H9 (cell line): ENCODE measurements around the gene CAPN3. TPM values are rescaled to one million over a fixed set of nuclear protein-coding genes. Genes with fewer than 3 reads are reported as not detected.

Source experiments
- DNase-seq: peaks from one replicate; pipeline ENCODE4 v3.0.0-alpha.2; 2017
- H2AFZ ChIP-seq: one replicate; pipeline ENCODE4 v1.6.1; 2013; ENCODE audit warnings: mild to moderate bottlenecking, low read length, control low read depth, moderate library complexity
- H2AK5ac ChIP-seq: 2 replicates; pipeline ENCODE4 v1.6.1; 2013; ENCODE audit warnings: low read length, control low read depth, mixed read lengths; ENCODE audit not compliant: insufficient read length
- H2BK120ac ChIP-seq: one replicate; pipeline ENCODE4 v1.6.1; 2013; ENCODE audit warnings: low read depth, mild to moderate bottlenecking, low read length, control low read depth, inconsistent platforms; ENCODE audit not compliant: poor library complexity, severe bottlenecking
- H2BK12ac ChIP-seq: 2 replicates; pipeline ENCODE4 v1.6.1; 2013; ENCODE audit warnings: low read length, control low read depth, mixed read lengths, low read depth; ENCODE audit not compliant: insufficient read length
- H2BK15ac ChIP-seq: 2 replicates; pipeline ENCODE4 v1.6.1; 2013; ENCODE audit warnings: low read depth, low read length, control low read depth
- H2BK20ac ChIP-seq: one replicate; pipeline ENCODE4 v1.6.1; 2013; ENCODE audit warnings: low read depth, mild to moderate bottlenecking, low read length, control low read depth, inconsistent platforms; ENCODE audit not compliant: poor library complexity, severe bottlenecking
- H2BK5ac ChIP-seq: 2 replicates; pipeline ENCODE4 v1.6.1; 2013; ENCODE audit warnings: low read length, control low read depth, mixed read lengths; ENCODE audit not compliant: insufficient read length
- H3K14ac ChIP-seq: 2 replicates; pipeline ENCODE4 v1.6.1; 2013; ENCODE audit warnings: low read length, control low read depth; ENCODE audit not compliant: insufficient read depth
- H3K18ac ChIP-seq: 2 replicates; pipeline ENCODE4 v1.6.1; 2013; ENCODE audit warnings: low read depth, mild to moderate bottlenecking, mixed read lengths, low read length, control low read depth; ENCODE audit not compliant: insufficient read length
- H3K23ac ChIP-seq: 2 replicates; pipeline ENCODE4 v1.6.1; 2013; ENCODE audit warnings: low read length, control low read depth, mixed read lengths, low read depth; ENCODE audit not compliant: insufficient read length
- H3K23me2 ChIP-seq: 2 replicates; pipeline ENCODE4 v1.6.1; 2013; ENCODE audit warnings: low read depth, mild to moderate bottlenecking, mixed read lengths, low read length, control low read depth; ENCODE audit not compliant: insufficient read length, poor library complexity, severe bottlenecking
- H3K27ac ChIP-seq: 2 replicates; pipeline ENCODE4 v1.5.1; 2013; ENCODE audit warnings: low read length, control low read depth, mixed read lengths, low read depth; ENCODE audit not compliant: insufficient read length
- H3K27me3 ChIP-seq: 2 replicates; pipeline ENCODE4 v1.6.1; 2013; ENCODE audit warnings: low read length, control low read depth, inconsistent platforms; ENCODE audit not compliant: insufficient read depth
- H3K4ac ChIP-seq: 2 replicates; pipeline ENCODE4 v1.6.1; 2013; ENCODE audit warnings: low read depth, mild to moderate bottlenecking, control low read depth, inconsistent platforms, low read length, moderate library complexity
- H3K4me1 ChIP-seq: 2 replicates; pipeline ENCODE4 v1.6.1; 2013; ENCODE audit warnings: low read length, control low read depth, inconsistent platforms; ENCODE audit not compliant: insufficient read depth
- H3K4me2 ChIP-seq: 2 replicates; pipeline ENCODE4 v1.6.1; 2013; ENCODE audit warnings: low read length, control low read depth, mixed read lengths; ENCODE audit not compliant: insufficient read length, insufficient read depth
- H3K56ac ChIP-seq: 2 replicates; pipeline ENCODE4 v1.6.1; 2013; ENCODE audit warnings: low read depth, mild to moderate bottlenecking, mixed read lengths, low read length, control low read depth; ENCODE audit not compliant: insufficient read length
- H3K79me1 ChIP-seq: 2 replicates; pipeline ENCODE4 v1.6.1; 2013; ENCODE audit warnings: low read depth, mild to moderate bottlenecking, moderate library complexity, low read length, control low read depth, inconsistent platforms; ENCODE audit not compliant: insufficient read depth, poor library complexity, severe bottlenecking
- H3K79me2 ChIP-seq: 2 replicates; pipeline ENCODE4 v1.6.1; 2013; ENCODE audit warnings: low read length, control low read depth, inconsistent platforms; ENCODE audit not compliant: insufficient read depth
- H3K9ac ChIP-seq: 2 replicates; pipeline ENCODE4 v1.6.1; 2013; ENCODE audit warnings: low read length, control low read depth, mixed read lengths; ENCODE audit not compliant: insufficient read length; ENCODE audit errors: extremely low read depth
- H3K9me3 ChIP-seq: one replicate; pipeline ENCODE4 v1.6.1; 2013; ENCODE audit warnings: low read depth, low read length, inconsistent platforms; ENCODE audit not compliant: control insufficient read depth
- H3T11ph ChIP-seq: one replicate; pipeline ENCODE4 v1.6.1; 2013; ENCODE audit warnings: mild to moderate bottlenecking, low read length, control low read depth, inconsistent platforms
- H4K20me1 ChIP-seq: one replicate; pipeline ENCODE4 v1.6.1; 2013; ENCODE audit not compliant: control insufficient read depth, insufficient read length, insufficient read depth
- H4K5ac ChIP-seq: 2 replicates; pipeline ENCODE4 v1.6.1; 2013; ENCODE audit warnings: low read depth, mild to moderate bottlenecking, mixed read lengths, low read length, control low read depth; ENCODE audit not compliant: insufficient read length
- H4K8ac ChIP-seq: replicated peaks from 2 replicates; pipeline ENCODE4 v1.6.1; 2013; ENCODE audit warnings: low read length, control low read depth, mixed read lengths, low read depth; ENCODE audit not compliant: insufficient read length
- H4K91ac ChIP-seq: 2 replicates; pipeline ENCODE4 v1.6.1; 2013; ENCODE audit warnings: low read depth, mild to moderate bottlenecking, moderate library complexity, mixed read lengths, low read length, control low read depth; ENCODE audit not compliant: insufficient read length
- H3K27ac Mint-ChIP-seq, 3 experiments: 2 replicates in 2 of 3; 3 replicates in 1 of 3; pipeline ENCODE4 v1.8.0; 2020 to 2021; ENCODE audit warnings: mixed read lengths in 3 of 3, mild to moderate bottlenecking in 1 of 3, moderate library complexity in 1 of 3
- H3K27me3 Mint-ChIP-seq: 2 replicates; pipeline ENCODE4 v1.8.0; 2021; ENCODE audit warnings: low read depth, mild to moderate bottlenecking, moderate library complexity, mixed read lengths
- H3K36me3 Mint-ChIP-seq, 3 experiments: 2 replicates in 2 of 3; 3 replicates in 1 of 3; pipeline ENCODE4 v1.8.0; 2020 to 2021; ENCODE audit warnings: low read depth in 3 of 3, mixed read lengths in 3 of 3; ENCODE audit not compliant: insufficient read depth in 1 of 3
- H3K4me1 Mint-ChIP-seq, 2 experiments: 2 replicates each; pipeline ENCODE4 v1.8.0; 2020; ENCODE audit warnings: mixed read lengths in 2 of 2
- H3K4me3 Mint-ChIP-seq, 2 experiments: 2 replicates in 1 of 2; 3 replicates in 1 of 2; pipeline ENCODE4 v1.8.0; 2020 to 2021; ENCODE audit warnings: mild to moderate bottlenecking in 2 of 2, mixed read lengths in 2 of 2, moderate library complexity in 1 of 2
- H3K9me3 Mint-ChIP-seq, 2 experiments: 2 replicates in 1 of 2; 3 replicates in 1 of 2; pipeline ENCODE4 v1.8.0; 2020; ENCODE audit warnings: mild to moderate bottlenecking in 2 of 2, mixed read lengths in 2 of 2, moderate library complexity in 1 of 2
- WGBS: extraction: QIAGEN DNeasy Blood & Tissue Kit; methylation state at CpG from one replicate; pipeline ENCODE4 v1.1.7; 2013; ENCODE audit warnings: missing lambda C conversion rate, low lambda C conversion rate, mixed read lengths; ENCODE audit not compliant: insufficient read length; ENCODE audit errors: extremely low coverage; 5-methylcytosine and 5-hydroxymethylcytosine counted together
- total RNA-seq: library from RNA; stranded (reverse); gene quantifications from 2 replicates; pipeline ENCODE4 v1.2.1, GENCODE V29; 2021
- TF ChIP-seq, protein P1 (sequence below): fragments of 200-600 bp; sonication (generic); conservative IDR thresholded peaks from 3 replicates; pipeline ENCODE4 v1.8.0; 2021; ENCODE audit warnings: antibody characterized with exemption, mild to moderate bottlenecking

The CAPN3 gene
- total RNA-seq, 1 experiment from 2014 or later: 0.31 TPM

GRCh38 chr15:42411884-42412283 is 52.6 kb downstream of the CAPN3 start:
- WGBS: no CpG with 5 or more reads among the region's 7 CpGs

More at GRCh38 chr15:42411884-42412283, 52.6 kb downstream of the CAPN3 start:
- no peak overlapping the region for H4K8ac ChIP-seq
- peak overlapping the region in 1 of 3 experiments; percentile 75; a peak in 1 of 7 replicates for H3K27ac Mint-ChIP-seq
- H3K79me2 ChIP-seq: no peaks in the 10 kb centered on the region
- no peaks in the 10 kb centered on the region for H3K9me3 ChIP-seq
- no peaks in the 10 kb centered on the region for H3K27me3 ChIP-seq
- H4K20me1 ChIP-seq: no peaks in the 10 kb centered on the region
- H3K18ac ChIP-seq: no peak overlapping the region
- no peak overlapping the region for H3T11ph ChIP-seq
- no peak overlapping the region for H2BK120ac ChIP-seq
- no peaks in the 10 kb centered on the region for H3K27me3 Mint-ChIP-seq
- H3K56ac ChIP-seq: no peak overlapping the region
- no peak overlapping the region for H2BK20ac ChIP-seq
- H2AFZ ChIP-seq: no peak overlapping the region
- H3K4me1 ChIP-seq: no peaks in the 10 kb centered on the region
- H3K14ac ChIP-seq: no peak overlapping the region
- H3K9me3 Mint-ChIP-seq: no peaks in the 10 kb centered on the region
- no peak overlapping the region for H3K23ac ChIP-seq
- H3K4me3 Mint-ChIP-seq: no peak overlapping the region
- H2BK15ac ChIP-seq: no peak overlapping the region
- no peak overlapping the region for H2BK5ac ChIP-seq
- H2AK5ac ChIP-seq: no peak overlapping the region
- no peak overlapping the region for H4K5ac ChIP-seq
- no peak overlapping the region for H3K27ac ChIP-seq
- no peak overlapping the region for H2BK12ac ChIP-seq
- no peak overlapping the region for H3K9ac ChIP-seq
- H3K79me1 ChIP-seq: no peaks in the 10 kb centered on the region
- H3K4me2 ChIP-seq: no peak overlapping the region
- no peaks in the 10 kb centered on the region for H3K23me2 ChIP-seq
- H3K4ac ChIP-seq: no peak overlapping the region
- no peak overlapping the region for H4K91ac ChIP-seq
- TF ChIP-seq, protein P1, sequence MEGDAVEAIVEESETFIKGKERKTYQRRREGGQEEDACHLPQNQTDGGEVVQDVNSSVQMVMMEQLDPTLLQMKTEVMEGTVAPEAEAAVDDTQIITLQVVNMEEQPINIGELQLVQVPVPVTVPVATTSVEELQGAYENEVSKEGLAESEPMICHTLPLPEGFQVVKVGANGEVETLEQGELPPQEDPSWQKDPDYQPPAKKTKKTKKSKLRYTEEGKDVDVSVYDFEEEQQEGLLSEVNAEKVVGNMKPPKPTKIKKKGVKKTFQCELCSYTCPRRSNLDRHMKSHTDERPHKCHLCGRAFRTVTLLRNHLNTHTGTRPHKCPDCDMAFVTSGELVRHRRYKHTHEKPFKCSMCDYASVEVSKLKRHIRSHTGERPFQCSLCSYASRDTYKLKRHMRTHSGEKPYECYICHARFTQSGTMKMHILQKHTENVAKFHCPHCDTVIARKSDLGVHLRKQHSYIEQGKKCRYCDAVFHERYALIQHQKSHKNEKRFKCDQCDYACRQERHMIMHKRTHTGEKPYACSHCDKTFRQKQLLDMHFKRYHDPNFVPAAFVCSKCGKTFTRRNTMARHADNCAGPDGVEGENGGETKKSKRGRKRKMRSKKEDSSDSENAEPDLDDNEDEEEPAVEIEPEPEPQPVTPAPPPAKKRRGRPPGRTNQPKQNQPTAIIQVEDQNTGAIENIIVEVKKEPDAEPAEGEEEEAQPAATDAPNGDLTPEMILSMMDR: no peak
- H3K36me3 Mint-ChIP-seq: peaks cover 3 to 23% (median 6%) of the 10 kb centered on the region in 3 experiments; a peak in 6 of 7 replicates
- DNase-seq: no peak
- no peaks in the 10 kb centered on the region for H3K4me1 Mint-ChIP-seq
